Effector memory CD4-positive, alpha-beta T cell (primary cell): ENCODE results near the gene OXLD1.
"Not testable (repeated sequence)": the region's sequence is repeated elsewhere in the genome, so short reads cannot be mapped to it uniquely, and the experiment has no call there.

Experiments
- DNase-seq, 3 donors: peaks; one replicate each; pipeline ENCODE4 v3.0.0-alpha.2; 2020
- H3K27ac ChIP-seq: 2 replicates; pipeline ENCODE4 v1.7.0; 2013; ENCODE audit warnings: mild to moderate bottlenecking, low read length, moderate library complexity; ENCODE audit not compliant: insufficient read depth, poor library complexity, severe bottlenecking
- H3K27me3 ChIP-seq: replicated peaks from 2 replicates; pipeline ENCODE4 v1.7.0; 2013; ENCODE audit warnings: mild to moderate bottlenecking, low read length; ENCODE audit not compliant: insufficient read depth, control insufficient read depth, poor library complexity, severe bottlenecking
- H3K36me3 ChIP-seq: 2 replicates; pipeline ENCODE4 v1.7.0; 2013; ENCODE audit warnings: mild to moderate bottlenecking, low read length, moderate library complexity; ENCODE audit not compliant: control insufficient read depth, insufficient read depth
- H3K4me1 ChIP-seq: 2 replicates; pipeline ENCODE4 v1.7.0; 2013; ENCODE audit warnings: low read length, mild to moderate bottlenecking; ENCODE audit not compliant: control insufficient read depth, insufficient read depth, poor library complexity, severe bottlenecking
- H3K4me3 ChIP-seq: 2 replicates; pipeline ENCODE4 v1.7.0; 2013; ENCODE audit warnings: low read length, low read depth, mild to moderate bottlenecking; ENCODE audit not compliant: insufficient read depth, poor library complexity, severe bottlenecking
- H3K9me3 ChIP-seq: 2 replicates; pipeline ENCODE4 v1.7.0; 2013; ENCODE audit warnings: mild to moderate bottlenecking, low read length, moderate library complexity; ENCODE audit not compliant: control insufficient read depth

Gene OXLD1

GRCh38 chr17:81640011-81640410 lies 26.4 kb downstream of the OXLD1 start:
- no peak overlapping the region for H3K4me3 ChIP-seq
- peaks cover 10% of the 10 kb centered on the region for H3K4me1 ChIP-seq
- no peaks in the 10 kb centered on the region for H3K9me3 ChIP-seq
- H3K36me3 ChIP-seq, result no peaks in the 10 kb centered on the region
- H3K27ac ChIP-seq, result no peak overlapping the region
- H3K27me3 ChIP-seq, result no peaks in the 10 kb centered on the region
- DNase-seq, result no peak

- Histone ChIP-seq H3K27ac (no peak overlapping the region), H3K9me3 (no peaks in the 10 kb centered on the region), H3K4me1 (peaks cover 10% of the 10 kb centered on the region), H3K27me3 (no peaks in the 10 kb centered on the region), H3K36me3 (no peaks in the 10 kb centered on the region), H3K4me3 (no peak overlapping the region)
- DNase-seq, result no peak
Measured at GRCh38 chr17:81638683-81639082, 27.7 kb downstream of the OXLD1 start.

- Histone ChIP-seq H3K4me3 (peak within 1 kb of the TSS; percentile 79), H3K27me3 (no peaks in the 10 kb centered on the region), H3K36me3 (no peaks in the 10 kb centered on the region), H3K9me3 (no peaks in the 10 kb centered on the region), H3K4me1 (peaks cover 10% of the 10 kb centered on the region), H3K27ac (peak within 1 kb of the TSS; percentile 70)
- peak; percentile 63 to 72 (median 70) for DNase-seq
Measured at GRCh38 chr17:81636505-81637288, 29.7 kb downstream of the OXLD1 start, which contains the start of the genes NPLOC4 and TSPAN10. Gene NPLOC4 (minus strand): TSS chr17:81637112. CDS start chr17:81636930, 182 bp downstream. Gene TSPAN10 (plus strand): TSS chr17:81637196. CDS start chr17:81642413, 5,217 bp downstream.

- Histone ChIP-seq H3K27me3 (no peaks in the 10 kb centered on the region), H3K36me3 (no peaks in the 10 kb centered on the region), H3K4me3 (peak overlapping the region; percentile 79), H3K27ac (peak overlapping the region; percentile 70), H3K4me1 (peaks cover 10% of the 10 kb centered on the region), H3K9me3 (no peaks in the 10 kb centered on the region)
- DNase-seq, result no peak
Measured at GRCh38 chr17:81635973-81636504, 30.4 kb downstream of the OXLD1 start.

- Histone ChIP-seq H3K4me1 (peaks cover 10% of the 10 kb centered on the region), H3K4me3 (no peak overlapping the region), H3K9me3 (no peaks in the 10 kb centered on the region), H3K36me3 (no peaks in the 10 kb centered on the region), H3K27me3 (no peaks in the 10 kb centered on the region), H3K27ac (no peak overlapping the region)
- DNase-seq, result no peak
Measured at GRCh38 chr17:81635431-81635830, 31.0 kb downstream of the OXLD1 start.

GRCh38 chr17:81631482-81631881 lies 34.9 kb downstream of the OXLD1 start:
- Histone ChIP-seq H3K4me1 (peaks cover 10% of the 10 kb centered on the region), H3K36me3 (peaks cover 21% of the 10 kb centered on the region), H3K4me3 (no peak overlapping the region), H3K9me3 (no peaks in the 10 kb centered on the region), H3K27ac (no peak overlapping the region), H3K27me3 (no peaks in the 10 kb centered on the region)
- DNase-seq, result no peak

- DNase-seq, result no peak
- no peak overlapping the region for H3K4me3 ChIP-seq
- no peaks in the 10 kb centered on the region for H3K4me1 ChIP-seq
- no peaks in the 10 kb centered on the region for H3K27me3 ChIP-seq
- H3K9me3 ChIP-seq, result no peaks in the 10 kb centered on the region
- H3K27ac ChIP-seq, result no peak overlapping the region
- peaks cover 31% of the 10 kb centered on the region for H3K36me3 ChIP-seq
Measured at GRCh38 chr17:81630274-81630673, 36.1 kb downstream of the OXLD1 start.

GRCh38 chr17:81621494-81622130 lies 44.8 kb downstream of the OXLD1 start:
- DNase-seq, result no peak
- no peak overlapping the region for H3K27ac ChIP-seq
- H3K36me3 ChIP-seq, result peaks cover 52% of the 10 kb centered on the region
- no peaks in the 10 kb centered on the region for H3K4me1 ChIP-seq
- no peaks in the 10 kb centered on the region for H3K9me3 ChIP-seq
- H3K4me3 ChIP-seq, result no peak overlapping the region
- no peaks in the 10 kb centered on the region for H3K27me3 ChIP-seq

GRCh38 chr17:81618307-81618706 lies 48.1 kb downstream of the OXLD1 start:
- H3K27ac ChIP-seq, H3K4me3 ChIP-seq, DNase-seq, H3K27me3 ChIP-seq, H3K4me1 ChIP-seq, H3K9me3 ChIP-seq: not testable (repeated sequence)
- H3K36me3 ChIP-seq, result peaks cover 32% of the 10 kb centered on the region

- H3K27ac ChIP-seq, result no peak overlapping the region
- H3K9me3 ChIP-seq, result no peaks in the 10 kb centered on the region
- DNase-seq, result no peak
- H3K4me1 ChIP-seq, result peaks cover 2% of the 10 kb centered on the region
- H3K36me3 ChIP-seq, result peaks cover 38% of the 10 kb centered on the region
- no peaks in the 10 kb centered on the region for H3K27me3 ChIP-seq
- no peak overlapping the region for H3K4me3 ChIP-seq
Measured at GRCh38 chr17:81616877-81617276, 49.5 kb downstream of the OXLD1 start.
